ENCODE results near the gene WIPF2. TPM values are rescaled to one million over a fixed set of nuclear protein-coding genes. Genes with fewer than 3 reads are reported as not detected.
"Not testable (repeated sequence)": the region's sequence is repeated elsewhere in the genome, so short reads cannot be mapped to it uniquely, and the experiment has no call there.

The WIPF2 gene
- total and polyA plus RNA-seq, 2 of the 8 experiments (the other 6 are each of a cell fraction or from before 2014, with no cell fraction given) = 6.9 to 25.3 TPM

- not testable (repeated sequence) for H3K27me3 ChIP-seq (replicated peaks in 1 of 4; ENCODE audit: control insufficient read depth in 3 of 4, extremely low read depth in 1 of 4, insufficient read depth in 3 of 4, low read length in 3 of 4); H3K4me3 ChIP-seq (ENCODE audit: extremely low read depth in 1 of 4, insufficient read depth in 2 of 4, low read depth in 3 of 4, low read length in 4 of 4); H4K91ac ChIP-seq (replicated peaks; ENCODE audit: insufficient read length, low read length); H2AK5ac ChIP-seq (ENCODE audit: low read depth, low read length); DNase-seq (ENCODE audit: low read depth in 1 of 2, low spot score in 2 of 2); FAIRE-seq; H3K9ac ChIP-seq (replicated peaks in 1 of 4; ENCODE audit: extremely low read depth in 1 of 4, low read depth in 3 of 4, low read length in 3 of 4); H3K18ac ChIP-seq (ENCODE audit: extremely low read depth, low read length); H2BK15ac ChIP-seq (ENCODE audit: low read length); H3K4me2 ChIP-seq (ENCODE audit: insufficient read depth in 1 of 2, low read depth in 2 of 2, low read length in 2 of 2); H3K27ac ChIP-seq (ENCODE audit: low read depth, low read length); H3K23ac ChIP-seq (ENCODE audit: insufficient read length); H3K9me3 ChIP-seq (ENCODE audit: insufficient read depth in 2 of 2, low read depth in 1 of 2, low read length in 1 of 2); H3K23me2 ChIP-seq (ENCODE audit: low read depth, low read length); H2AFZ ChIP-seq (ENCODE audit: low read length); H4K5ac ChIP-seq (ENCODE audit: insufficient read length, low read depth, low read length); H3K79me1 ChIP-seq (ENCODE audit: low read depth, low read length); H3K79me2 ChIP-seq (ENCODE audit: control insufficient read depth in 1 of 2, insufficient read depth in 2 of 2, low read length in 2 of 2); H3K4ac ChIP-seq (replicated peaks; ENCODE audit: insufficient read length, low read depth, low read length); H2BK120ac ChIP-seq (replicated peaks; ENCODE audit: low read depth, low read length); H2BK12ac ChIP-seq (ENCODE audit: low read depth, low read length); H4K8ac ChIP-seq (ENCODE audit: extremely low read depth, insufficient read depth, low read length); H3K56ac ChIP-seq (replicated peaks; ENCODE audit: insufficient read length, low read depth, low read length); H2BK20ac ChIP-seq (ENCODE audit: low read length); H2BK5ac ChIP-seq (ENCODE audit: low read depth, low read length); H3K14ac ChIP-seq (ENCODE audit: insufficient read length)
- peaks cover 22 to 49% (median 44%) of the 10 kb centered on the region in 4 experiments for H3K36me3 ChIP-seq (ENCODE audit: control insufficient read depth in 2 of 4, insufficient read depth in 4 of 4, low read length in 3 of 4)
- ChIA-PET CTCF (ENCODE audit: partially characterized antibody) (interaction anchor here (0.6 to 39.2 kb wide), 6 partner anchors 10 to 194 kb away, joined by 4 to 1198 read pairs (median 32); partner anchors contain the start of gene GJD3), POLR2A (ENCODE audit: partially characterized antibody) (interaction anchor here (0.7 to 31.2 kb wide), 5 partner anchors 4 to 1810 kb away, joined by 3 to 570 read pairs (median 540); partner anchors contain the start of genes CDC6, GJD3 and RARA)
- 91% methylated on average over 5 of the region's 5 CpGs; no CpG with 5 or more reads in 1 of the 2 experiments for WGBS, 2 experiments (ENCODE audit: extremely low coverage in 1 of 2, insufficient coverage in 1 of 2, insufficient read length in 1 of 2, insufficient replicate concordance in 2 of 2, low coverage in 1 of 2, low lambda C conversion rate in 2 of 2, missing lambda C conversion rate in 1 of 2)
- H4K20me1 ChIP-seq (replicated peaks in 1 of 2; ENCODE audit: control insufficient read depth in 1 of 2, insufficient read depth in 2 of 2, low read length in 2 of 2) = peaks cover 10 to 11% of the 10 kb centered on the region in 2 experiments
- H3K4me1 ChIP-seq (replicated peaks in 1 of 4; ENCODE audit: control insufficient read depth in 3 of 4, insufficient read depth in 4 of 4, low read length in 3 of 4) = peaks cover 14 to 19% (median 18%) of the 10 kb centered on the region in 4 experiments
Measured at GRCh38 chr17:40304552-40304863, 85.4 kb downstream of the WIPF2 start.

DNA sequence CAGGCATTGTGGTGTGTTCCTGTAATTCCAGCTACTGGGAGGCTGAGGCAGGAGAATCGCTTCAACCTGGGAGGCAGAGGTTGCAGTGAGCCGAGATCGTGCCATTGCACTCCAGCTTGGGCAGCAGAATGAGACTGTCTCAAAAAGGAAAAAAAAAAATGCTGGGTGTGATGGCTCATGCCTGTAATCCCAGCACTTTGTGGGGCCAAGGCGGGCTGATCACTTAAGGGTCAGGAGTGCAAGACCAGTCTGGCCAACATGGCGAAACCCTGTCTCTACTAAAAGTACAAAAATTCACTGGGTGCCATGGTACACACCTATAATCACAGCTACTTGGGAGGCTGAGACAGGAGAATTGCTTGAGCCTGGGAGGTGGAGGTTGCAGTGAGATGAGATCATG, 85.8 kb downstream of the WIPF2 start:
- WGBS, 2 experiments (ENCODE audit: extremely low coverage in 1 of 2, insufficient coverage in 1 of 2, insufficient read length in 1 of 2, insufficient replicate concordance in 2 of 2, low coverage in 1 of 2, low lambda C conversion rate in 2 of 2, missing lambda C conversion rate in 1 of 2) = 87% methylated on average over 5 of the region's 5 CpGs; no CpG with 5 or more reads in 1 of the 2 experiments
- H3K4me2 ChIP-seq (ENCODE audit: insufficient read depth in 1 of 2, low read depth in 2 of 2, low read length in 2 of 2); H2BK120ac ChIP-seq (replicated peaks; ENCODE audit: low read depth, low read length); H2BK5ac ChIP-seq (ENCODE audit: low read depth, low read length); H3K14ac ChIP-seq (ENCODE audit: insufficient read length); H2BK12ac ChIP-seq (ENCODE audit: low read depth, low read length); H3K9ac ChIP-seq (replicated peaks in 1 of 4; ENCODE audit: extremely low read depth in 1 of 4, low read depth in 3 of 4, low read length in 3 of 4); H3K18ac ChIP-seq (ENCODE audit: extremely low read depth, low read length); H4K5ac ChIP-seq (ENCODE audit: insufficient read length, low read depth, low read length); H3K4ac ChIP-seq (replicated peaks; ENCODE audit: insufficient read length, low read depth, low read length); H3K27ac ChIP-seq (ENCODE audit: low read depth, low read length); H4K8ac ChIP-seq (ENCODE audit: extremely low read depth, insufficient read depth, low read length); H2AK5ac ChIP-seq (ENCODE audit: low read depth, low read length); H3K56ac ChIP-seq (replicated peaks; ENCODE audit: insufficient read length, low read depth, low read length); H3K23me2 ChIP-seq (ENCODE audit: low read depth, low read length); H2AFZ ChIP-seq (ENCODE audit: low read length); H3K79me1 ChIP-seq (ENCODE audit: low read depth, low read length); H3K23ac ChIP-seq (ENCODE audit: insufficient read length); FAIRE-seq; DNase-seq (ENCODE audit: low read depth in 1 of 2, low spot score in 2 of 2); H2BK15ac ChIP-seq (ENCODE audit: low read length); H3K79me2 ChIP-seq (ENCODE audit: control insufficient read depth in 1 of 2, insufficient read depth in 2 of 2, low read length in 2 of 2); H3K27me3 ChIP-seq (replicated peaks in 1 of 4; ENCODE audit: control insufficient read depth in 3 of 4, extremely low read depth in 1 of 4, insufficient read depth in 3 of 4, low read length in 3 of 4); H3K9me3 ChIP-seq (ENCODE audit: insufficient read depth in 2 of 2, low read depth in 1 of 2, low read length in 1 of 2); H4K91ac ChIP-seq (replicated peaks; ENCODE audit: insufficient read length, low read length); H3K4me3 ChIP-seq (ENCODE audit: extremely low read depth in 1 of 4, insufficient read depth in 2 of 4, low read depth in 3 of 4, low read length in 4 of 4); H2BK20ac ChIP-seq (ENCODE audit: low read length): not testable (repeated sequence)
- ChIA-PET CTCF (ENCODE audit: partially characterized antibody) (interaction anchor here (0.6 to 39.2 kb wide), 9 partner anchors 10 to 193 kb away, joined by 3 to 1198 read pairs (median 8); partner anchors contain the start of gene GJD3), POLR2A (ENCODE audit: partially characterized antibody) (interaction anchor here (0.7 to 31.2 kb wide), 5 partner anchors 3 to 1810 kb away, joined by 3 to 570 read pairs (median 540); partner anchors contain the start of genes CDC6, GJD3 and RARA)
- H3K36me3 ChIP-seq (ENCODE audit: control insufficient read depth in 2 of 4, insufficient read depth in 4 of 4, low read length in 3 of 4) = peaks cover 20 to 45% (median 41%) of the 10 kb centered on the region in 4 experiments
- peaks cover 17 to 23% (median 20%) of the 10 kb centered on the region in 4 experiments for H3K4me1 ChIP-seq (replicated peaks in 1 of 4; ENCODE audit: control insufficient read depth in 3 of 4, insufficient read depth in 4 of 4, low read length in 3 of 4)
- H4K20me1 ChIP-seq (replicated peaks in 1 of 2; ENCODE audit: control insufficient read depth in 1 of 2, insufficient read depth in 2 of 2, low read length in 2 of 2) = peaks cover 10 to 11% of the 10 kb centered on the region in 2 experiments
